GM19043 (cell line): ENCODE data around the gene CYFIP1.

Experiments used
- ATAC-seq: cut with Tn5 transposase; IDR thresholded peaks from one replicate; pipeline ENCODE4 v1.9.1; 2021; ENCODE audit warnings: low read depth; ENCODE audit not compliant: unreplicated experiment

CYFIP1 gene

GRCh38 chr15:22893081-22893480, 87.1 kb downstream of the CYFIP1 start:
- no peak for ATAC-seq

GRCh38 chr15:22892333-22892732, 87.8 kb downstream of the CYFIP1 start:
- ATAC-seq, result no peak

GRCh38 chr15:22891426-22892210, 88.5 kb downstream of the CYFIP1 start:
- ATAC-seq, result no peak

- no peak for ATAC-seq
Observed at GRCh38 chr15:22890296-22890695, 89.9 kb downstream of the CYFIP1 start.

- ATAC-seq, result no peak
Observed at GRCh38 chr15:22889146-22889818, 90.9 kb downstream of the CYFIP1 start.

GRCh38 chr15:22888120-22888859, 91.9 kb downstream of the CYFIP1 start:
- no peak for ATAC-seq

- no peak for ATAC-seq
Observed at GRCh38 chr15:22887157-22887951, 92.8 kb downstream of the CYFIP1 start.

GRCh38 chr15:22885120-22885519, 95.0 kb downstream of the CYFIP1 start:
- no peak for ATAC-seq

- no peak for ATAC-seq
Observed at GRCh38 chr15:22884344-22884743, 95.8 kb downstream of the CYFIP1 start.

GRCh38 chr15:22883196-22883595, 97.0 kb downstream of the CYFIP1 start:
- no peak for ATAC-seq

GRCh38 chr15:22881739-22882440, 98.3 kb downstream of the CYFIP1 start:
- ATAC-seq, result no peak

- ATAC-seq, result no peak
Observed at GRCh38 chr15:22880981-22881738, 99.0 kb downstream of the CYFIP1 start.

- no peak for ATAC-seq
Observed at GRCh38 chr15:22880068-22880980, 99.8 kb downstream of the CYFIP1 start.

GRCh38 chr15:22878103-22878502, 102.1 kb downstream of the CYFIP1 start:
- no peak for ATAC-seq

- ATAC-seq, result no peak
Observed at GRCh38 chr15:22877607-22878006, 102.6 kb downstream of the CYFIP1 start.

- ATAC-seq, result no peak
Observed at GRCh38 chr15:22877117-22877516, 103.1 kb downstream of the CYFIP1 start.

GRCh38 chr15:22874966-22875365, 105.2 kb downstream of the CYFIP1 start:
- ATAC-seq, result no peak

GRCh38 chr15:22874256-22874655, 105.9 kb downstream of the CYFIP1 start:
- ATAC-seq, result no peak
